Endothelial cell of umbilical vein (primary cell): Measurements from ENCODE around the gene RABGGTB.

ENCODE experiments used
- CTCF ChIP-seq, 2 donors: IDR thresholded peaks; 1 replicate in 1 of 2; 2 replicates in 1 of 2; pipeline ENCODE4 v1.5.1; 2011; ENCODE audit warnings: low read length in 2 of 2, mild to moderate bottlenecking in 2 of 2, moderate library complexity in 2 of 2, control low read depth in 1 of 2, inconsistent platforms in 1 of 2, low read depth in 1 of 2; ENCODE audit not compliant: insufficient read depth in 1 of 2; ENCODE audit errors: extremely low read depth in 1 of 2
- EZH2 ChIP-seq: IDR thresholded peaks from 2 replicates; pipeline ENCODE4 v1.6.1; 2012; ENCODE audit warnings: borderline replicate concordance, low read depth, mild to moderate bottlenecking, moderate library complexity, low read length, inconsistent platforms; ENCODE audit not compliant: severe bottlenecking
- FOS ChIP-seq: IDR thresholded peaks from 2 replicates; pipeline ENCODE4 v1.6.1; 2011; ENCODE audit warnings: mild to moderate bottlenecking, low read length, moderate library complexity, borderline replicate concordance; ENCODE audit not compliant: insufficient read depth
- GATA2 ChIP-seq: IDR thresholded peaks from 2 replicates; pipeline ENCODE4 v1.7.0; 2011; ENCODE audit warnings: low read depth, mild to moderate bottlenecking, moderate library complexity, mixed read lengths, low read length; ENCODE audit not compliant: insufficient read length, insufficient read depth
- JUN ChIP-seq: IDR thresholded peaks from 2 replicates; pipeline ENCODE4 v1.6.1; 2011; ENCODE audit warnings: borderline replicate concordance, low read depth; ENCODE audit not compliant: insufficient read length, insufficient read depth
- MAX ChIP-seq: IDR thresholded peaks from 2 replicates; pipeline ENCODE4 v1.6.1; 2011; ENCODE audit not compliant: insufficient read depth, insufficient read length
- MYC ChIP-seq: IDR thresholded peaks from one replicate; pipeline ENCODE4 v1.6.1; 2011; ENCODE audit warnings: mild to moderate bottlenecking, low read depth, low read length
- POLR2A ChIP-seq: IDR thresholded peaks from 2 replicates; pipeline ENCODE4 v1.6.1; 2012; ENCODE audit warnings: low read depth, mild to moderate bottlenecking, control low read depth, low read length
- POLR2AphosphoS5 ChIP-seq: IDR thresholded peaks from 2 replicates; pipeline ENCODE4 v1.6.1; 2012; ENCODE audit warnings: low read depth, mild to moderate bottlenecking, control low read depth, low read length, moderate library complexity; ENCODE audit not compliant: insufficient read depth

GRCh38 chr1:75791022-75791421 is 5.0 kb downstream of the RABGGTB start:
- TF ChIP-seq POLR2AphosphoS5: no peak
- no peak for TF ChIP-seq POLR2A
- no peak for TF ChIP-seq CTCF (IDR thresholded peaks at IDR 0.05; ENCODE audit: extremely low read depth in 1 of 2, insufficient read depth in 1 of 2, low read depth in 1 of 2, low read length in 2 of 2)
- TF ChIP-seq EZH2: no peak
- TF ChIP-seq MAX: no peak
- peak; percentile 19 for TF ChIP-seq FOS
- TF ChIP-seq JUN: peak; percentile 38
- TF ChIP-seq MYC: no peak
- no peak for TF ChIP-seq GATA2
